GM23248 (cell line): ENCODE data around the gene NUDT4.

Experiments used
- EZH2 ChIP-seq: fragments of 200-600 bp; sonication (generic); IDR thresholded peaks from 2 replicates; pipeline ENCODE4 v1.6.1; 2018; ENCODE audit warnings: antibody characterized with exemption, mild to moderate bottlenecking; ENCODE audit not compliant: insufficient read depth, poor library complexity, severe bottlenecking
- EZH2phosphoT487 ChIP-seq: fragments of 200-600 bp; sonication (generic); IDR thresholded peaks from 2 replicates; pipeline ENCODE4 v1.6.1; 2018; ENCODE audit warnings: antibody characterized with exemption, moderate library complexity, mild to moderate bottlenecking, low read depth; ENCODE audit not compliant: insufficient read depth

DNA sequence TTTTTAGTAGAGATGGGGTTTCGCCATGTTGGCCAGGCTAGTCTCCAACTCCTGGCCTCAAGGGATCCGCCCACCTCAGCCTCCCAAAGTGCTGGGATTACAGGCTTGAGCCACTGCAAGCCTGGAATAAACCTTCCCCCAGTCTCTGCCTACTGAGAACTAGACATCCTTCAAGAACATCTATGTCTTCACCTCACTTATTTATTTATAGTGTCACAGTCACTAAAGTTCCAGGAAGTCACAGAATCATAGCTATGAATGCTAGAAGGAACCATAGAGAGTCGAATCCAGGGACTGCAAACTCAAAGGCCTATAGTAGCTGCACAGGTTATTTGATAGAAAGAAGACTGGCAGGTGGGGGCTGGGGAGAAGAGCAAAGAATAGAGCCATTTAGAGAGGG, 44.7 kb upstream of the NUDT4 start:
- TF ChIP-seq EZH2 (no peak), EZH2phosphoT487 (no peak)
